ENCODE results near the gene JPT2.

GRCh38 chr16:1706386-1707192, 28.5 kb downstream of the JPT2 start:
- TF ChIP-seq ELF4 (CRISPR knock-in tag; IDR thresholded peaks at IDR 0.05; ENCODE audit: low read depth): no peak
- TF ChIP-seq ATF1 (CRISPR knock-in tag; IDR thresholded peaks at IDR 0.05): no peak
- no peak for TF ChIP-seq CTCF (IDR thresholded peaks at IDR 0.05)
- no peak for TF ChIP-seq FOXP1 (CRISPR knock-in tag; IDR thresholded peaks at IDR 0.05; ENCODE audit: borderline replicate concordance)
- no peak for TF ChIP-seq ZNF423 (CRISPR knock-in tag; IDR thresholded peaks at IDR 0.05)

All from WTC11 (cell line).